Mammary epithelial cell (primary cell): ENCODE results near the gene EPG5.

Source experiments
- CTCF ChIP-seq, 2 donors: IDR thresholded peaks in 1 of 2; conservative IDR thresholded peaks in 1 of 2; 2 replicates each; pipeline ENCODE4 v1.5.1; 2011 to 2012; ENCODE audit warnings: inconsistent platforms in 2 of 2, low read length in 2 of 2, mild to moderate bottlenecking in 2 of 2, control low read depth in 1 of 2, low read depth in 1 of 2; ENCODE audit not compliant: insufficient read depth in 1 of 2; ENCODE audit errors: extremely low read depth in 1 of 2
- EZH2 ChIP-seq: IDR thresholded peaks from 2 replicates; pipeline ENCODE4 v1.6.1; 2012; ENCODE audit warnings: low read length, inconsistent platforms, borderline replicate concordance

GRCh38 chr18:45838302-45839070 is 128.6 kb downstream of the EPG5 start:
- TF ChIP-seq CTCF (conservative IDR thresholded peaks at IDR 0.05 in 1 of 2, IDR thresholded peaks at IDR 0.05 in 1 of 2; ENCODE audit: extremely low read depth in 1 of 2, insufficient read depth in 1 of 2, low read depth in 1 of 2, low read length in 2 of 2) (no peak), EZH2 (no peak)
